Mucosa of rectum (tissue), 2 donors: Measurements from ENCODE around the gene TMC3.
A peak's percentile ranks its signal among the peaks of the same experiment; 100 is the strongest.

Experiments
- H3K27ac ChIP-seq, 2 donors: one replicate each; pipeline ENCODE4 v1.7.0; 2013; ENCODE audit warnings: inconsistent platforms in 2 of 2, low read depth in 2 of 2, low read length in 2 of 2
- H3K27me3 ChIP-seq, 2 donors: one replicate each; pipeline ENCODE4 v1.7.0; 2013; ENCODE audit warnings: low read length in 2 of 2; ENCODE audit not compliant: control insufficient read depth in 2 of 2, insufficient read depth in 2 of 2
- H3K36me3 ChIP-seq, 2 donors: one replicate each; pipeline ENCODE4 v1.7.0; 2013; ENCODE audit warnings: low read length in 2 of 2; ENCODE audit not compliant: control insufficient read depth in 2 of 2, insufficient read depth in 2 of 2
- H3K4me1 ChIP-seq, 2 donors: one replicate each; pipeline ENCODE4 v1.7.0; 2013; ENCODE audit warnings: low read length in 2 of 2, mild to moderate bottlenecking in 1 of 2; ENCODE audit not compliant: control insufficient read depth in 2 of 2, insufficient read depth in 2 of 2
- H3K4me3 ChIP-seq, 2 donors: one replicate each; pipeline ENCODE4 v1.7.0; 2013; ENCODE audit warnings: low read length in 2 of 2
- H3K9ac ChIP-seq, 2 donors: one replicate each; pipeline ENCODE4 v1.7.0; 2013; ENCODE audit warnings: low read length in 2 of 2, low read depth in 1 of 2, mild to moderate bottlenecking in 1 of 2
- H3K9me3 ChIP-seq, 2 donors: one replicate each; pipeline ENCODE4 v1.7.0; 2013; ENCODE audit warnings: low read length in 2 of 2; ENCODE audit not compliant: control insufficient read depth in 2 of 2
- donor health status: healthy.
- donor health status: Normal muscosa, but diverticular disease.

TMC3 gene

GRCh38 chr15:81315452-81316175, 58.4 kb downstream of the TMC3 start:
- Histone ChIP-seq H3K4me3 (no peak overlapping the region), H3K36me3 (peaks cover 77 to 83% of the 10 kb centered on the region in 2 donors), H3K9ac (no peak overlapping the region), H3K27me3 (no peaks in the 10 kb centered on the region), H3K9me3 (no peaks in the 10 kb centered on the region), H3K27ac (no peak overlapping the region), H3K4me1 (peaks cover 7 to 8% of the 10 kb centered on the region in 2 donors)

GRCh38 chr15:81314378-81314777, 59.6 kb downstream of the TMC3 start:
- Histone ChIP-seq H3K4me1 (peaks cover 7 to 8% of the 10 kb centered on the region in 2 donors), H3K4me3 (no peak overlapping the region), H3K9me3 (no peaks in the 10 kb centered on the region), H3K27me3 (no peaks in the 10 kb centered on the region), H3K9ac (no peak overlapping the region), H3K36me3 (peaks cover 74 to 79% of the 10 kb centered on the region in 2 donors), H3K27ac (no peak overlapping the region)

- H3K4me3 ChIP-seq, result no peak overlapping the region
- peaks cover 7 to 8% of the 10 kb centered on the region in 2 donors for H3K4me1 ChIP-seq
- H3K27ac ChIP-seq, result no peak overlapping the region
- H3K36me3 ChIP-seq, result peaks cover 67 to 77% of the 10 kb centered on the region in 2 donors
- H3K27me3 ChIP-seq, result no peaks in the 10 kb centered on the region
- H3K9me3 ChIP-seq, result no peaks in the 10 kb centered on the region
- H3K9ac ChIP-seq, result no peak overlapping the region
Observed at GRCh38 chr15:81313686-81314085, 60.3 kb downstream of the TMC3 start.

GRCh38 chr15:81312790-81313543, 61.0 kb downstream of the TMC3 start:
- Histone ChIP-seq H3K9ac (no peak overlapping the region), H3K9me3 (no peaks in the 10 kb centered on the region), H3K4me1 (peaks cover 7 to 8% of the 10 kb centered on the region in 2 donors), H3K4me3 (no peak overlapping the region), H3K27me3 (no peaks in the 10 kb centered on the region), H3K36me3 (peaks cover 65 to 75% of the 10 kb centered on the region in 2 donors), H3K27ac (peak overlapping the region; percentile 31 to 71)

GRCh38 chr15:81311752-81312464, 62.1 kb downstream of the TMC3 start:
- Histone ChIP-seq H3K36me3 (peaks cover 62 to 75% of the 10 kb centered on the region in 2 donors), H3K27ac (peak overlapping the region; percentile 18 to 71), H3K9ac (peak overlapping the region in 1 of 2 donors; percentile 17), H3K9me3 (no peaks in the 10 kb centered on the region), H3K4me1 (peaks cover 7 to 8% of the 10 kb centered on the region in 2 donors), H3K27me3 (no peaks in the 10 kb centered on the region), H3K4me3 (no peak overlapping the region)

- no peaks in the 10 kb centered on the region for H3K27me3 ChIP-seq
- no peak overlapping the region for H3K4me3 ChIP-seq
- no peak overlapping the region for H3K27ac ChIP-seq
- H3K36me3 ChIP-seq, result peaks cover 63 to 72% of the 10 kb centered on the region in 2 donors
- peaks cover 5 to 8% of the 10 kb centered on the region in 2 donors for H3K4me1 ChIP-seq
- no peak overlapping the region for H3K9ac ChIP-seq
- no peaks in the 10 kb centered on the region for H3K9me3 ChIP-seq
Observed at GRCh38 chr15:81310480-81310879, 63.5 kb downstream of the TMC3 start.

GRCh38 chr15:81309647-81310450, 64.2 kb downstream of the TMC3 start:
- Histone ChIP-seq H3K4me3 (no peak overlapping the region), H3K4me1 (peaks cover 6 to 8% of the 10 kb centered on the region in 2 donors), H3K9me3 (no peaks in the 10 kb centered on the region), H3K36me3 (peaks cover 60 to 67% of the 10 kb centered on the region in 2 donors), H3K27ac (no peak overlapping the region), H3K9ac (no peak overlapping the region), H3K27me3 (no peaks in the 10 kb centered on the region)

- no peaks in the 10 kb centered on the region for H3K27me3 ChIP-seq
- H3K4me3 ChIP-seq, result no peak overlapping the region
- H3K4me1 ChIP-seq, result peaks cover 12 to 18% of the 10 kb centered on the region in 2 donors
- H3K36me3 ChIP-seq, result peaks cover 54 to 63% of the 10 kb centered on the region in 2 donors
- H3K9ac ChIP-seq, result no peak overlapping the region
- H3K9me3 ChIP-seq, result no peaks in the 10 kb centered on the region
- H3K27ac ChIP-seq, result no peak overlapping the region
Observed at GRCh38 chr15:81308260-81308659, 65.8 kb downstream of the TMC3 start.

- Histone ChIP-seq H3K9me3 (no peaks in the 10 kb centered on the region), H3K27me3 (no peaks in the 10 kb centered on the region), H3K9ac (no peak overlapping the region), H3K27ac (peak overlapping the region in 1 of 2 donors; percentile 63), H3K36me3 (peaks cover 28 to 46% of the 10 kb centered on the region in 2 donors), H3K4me3 (no peak overlapping the region), H3K4me1 (peaks cover 9 to 15% of the 10 kb centered on the region in 2 donors)
Observed at GRCh38 chr15:81304226-81304625, 69.8 kb downstream of the TMC3 start.
